ENCODE measurements around the gene IGSF22.
"Not testable (repeated sequence)": the region's sequence is repeated elsewhere in the genome, so short reads cannot be mapped to it uniquely, and the experiment has no call there.

IGSF22 gene

GRCh38 chr11:18699269-18699596 is 26.8 kb downstream of the IGSF22 start:
- no peak for DNase-seq (ENCODE audit: low read depth in 2 of 2)
- peak overlapping the region; percentile 55 to 58 for H3K4me3 ChIP-seq (replicated peaks in 1 of 2; ENCODE audit: low read depth in 2 of 2, low read length in 2 of 2)
- no peak for TF ChIP-seq CTCF (IDR thresholded peaks at IDR 0.05; ENCODE audit: low read depth, low read length)

- TF ChIP-seq CTCF (IDR thresholded peaks at IDR 0.05; ENCODE audit: low read depth, low read length) = no peak
- H3K4me3 ChIP-seq (replicated peaks in 1 of 2; ENCODE audit: low read depth in 2 of 2, low read length in 2 of 2) = peak within 1 kb of the TSS; percentile 55 to 58
- peak; percentile 64 to 82 for DNase-seq (ENCODE audit: low read depth in 2 of 2)
Measured at GRCh38 chr11:18698341-18699268, 27.4 kb downstream of the IGSF22 start, which contains the start of gene TMEM86A. TSS of gene TMEM86A (plus strand) at chr11:18698779. CDS start at chr11:18698887, 108 bp downstream.

- H3K4me3 ChIP-seq (replicated peaks in 1 of 2; ENCODE audit: low read depth in 2 of 2, low read length in 2 of 2) = no peak overlapping the region
- DNase-seq (ENCODE audit: low read depth in 2 of 2) = no peak
- no peak for TF ChIP-seq CTCF (IDR thresholded peaks at IDR 0.05; ENCODE audit: low read depth, low read length)
Measured at GRCh38 chr11:18697576-18697975, 28.4 kb downstream of the IGSF22 start.

DNA sequence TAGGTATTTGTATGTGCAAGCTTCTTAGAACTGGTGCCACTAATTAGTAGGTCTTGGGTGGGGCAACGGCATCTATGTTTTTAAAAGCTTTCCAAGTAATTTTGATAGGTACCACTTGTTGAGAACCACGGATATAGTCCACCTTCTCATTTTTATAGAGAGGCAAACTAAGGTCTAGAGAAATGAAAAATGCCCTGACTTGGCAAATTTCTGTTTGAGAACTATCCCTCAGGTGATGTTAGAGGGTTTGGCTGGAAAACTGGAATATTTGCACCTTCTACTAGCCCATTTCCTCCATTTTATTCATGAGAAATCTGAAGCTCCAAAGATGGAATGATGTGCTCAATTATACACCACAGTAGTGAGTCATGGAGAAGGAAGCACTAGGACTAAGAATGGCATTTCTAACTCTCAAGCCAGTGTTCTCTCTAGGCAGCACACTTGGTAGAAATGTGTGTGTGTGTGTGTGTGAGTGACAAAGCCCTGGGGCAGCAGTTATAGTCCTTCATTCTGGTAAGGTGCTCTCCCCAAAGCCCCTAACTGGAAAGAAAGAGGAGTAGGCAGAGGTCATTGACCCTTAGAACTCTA is 29.3 kb downstream of the IGSF22 start:
- H3K4me3 ChIP-seq (replicated peaks in 1 of 2; ENCODE audit: low read depth in 2 of 2, low read length in 2 of 2) = no peak overlapping the region
- TF ChIP-seq CTCF (IDR thresholded peaks at IDR 0.05; ENCODE audit: low read depth, low read length) = no peak
- DNase-seq (ENCODE audit: low read depth in 2 of 2) = peak in 1 of 2 donors; percentile 34

DNA sequence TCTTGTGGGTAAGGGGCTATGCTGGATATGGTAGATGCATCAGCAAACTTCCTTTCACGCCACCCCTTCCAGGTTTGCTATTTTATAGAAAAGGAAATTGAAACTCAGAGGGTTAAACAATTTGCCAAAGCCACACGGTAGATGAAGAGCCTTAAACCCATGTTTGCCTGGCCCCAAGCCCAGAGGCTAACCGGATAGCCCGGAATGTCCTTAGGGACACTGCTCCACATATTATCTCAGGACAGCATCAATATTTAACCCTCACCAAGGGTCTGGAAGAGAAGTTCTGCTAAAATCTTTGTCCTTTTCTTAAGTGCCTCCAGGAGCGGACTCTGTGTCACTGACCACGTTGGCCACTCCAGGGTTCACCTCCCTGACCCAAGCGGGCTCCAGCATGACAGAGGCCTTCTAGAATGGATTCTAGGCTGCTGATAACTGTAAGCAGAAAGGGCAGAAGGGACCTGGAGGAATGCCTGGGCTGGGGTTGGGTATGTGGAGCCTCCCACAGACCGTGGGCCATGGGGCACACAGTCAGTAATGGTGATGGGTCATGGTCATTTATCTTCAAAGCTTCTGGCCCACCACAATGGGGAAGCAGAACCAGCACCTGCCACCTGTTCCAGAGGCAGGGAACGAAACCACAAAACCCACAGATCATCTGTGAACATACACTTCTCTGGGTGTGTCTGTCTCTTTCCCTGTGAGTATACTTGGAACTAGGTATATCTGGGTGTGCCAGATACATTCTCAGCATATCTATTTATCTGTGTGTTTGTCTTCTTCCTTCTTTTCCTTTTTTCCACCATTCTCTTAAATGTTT is 32.8 kb downstream of the IGSF22 start:
- TF ChIP-seq CTCF (IDR thresholded peaks at IDR 0.05; ENCODE audit: low read depth, low read length) = no peak
- no peak overlapping the region for H3K4me3 ChIP-seq (replicated peaks in 1 of 2; ENCODE audit: low read depth in 2 of 2, low read length in 2 of 2)
- DNase-seq (ENCODE audit: low read depth in 2 of 2) = no peak

DNA sequence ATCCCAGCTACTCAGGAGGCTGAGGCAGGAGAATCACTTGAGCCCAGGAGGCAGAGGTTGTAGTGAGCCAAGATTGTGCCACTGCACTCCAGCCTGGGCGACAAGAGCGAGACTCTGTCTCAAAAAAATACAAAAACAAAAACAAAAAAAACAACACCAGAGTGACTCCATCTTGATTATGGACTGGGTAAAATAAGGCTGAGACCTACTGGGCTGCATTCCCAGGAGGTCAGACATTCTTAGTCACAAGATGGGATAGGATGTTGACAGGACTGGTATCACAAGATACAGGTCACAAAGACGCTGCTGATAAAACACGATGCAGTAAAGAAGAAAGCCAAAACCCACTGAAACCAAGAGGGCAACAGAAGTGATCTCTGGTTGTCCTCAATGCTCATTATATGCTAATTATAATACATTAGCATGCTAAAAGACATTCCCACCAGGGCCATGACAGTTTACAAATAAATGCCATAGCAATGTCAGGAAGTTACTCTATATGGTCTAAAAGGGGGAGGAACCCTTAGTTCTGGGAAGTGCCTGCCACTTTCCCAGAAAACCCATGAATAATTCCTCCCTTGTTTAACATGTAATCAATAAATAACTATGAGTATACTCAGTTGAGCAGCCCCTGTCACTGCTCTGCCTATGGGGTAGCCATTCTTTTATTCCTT is 34.4 kb downstream of the IGSF22 start:
- not testable (repeated sequence) for DNase-seq (ENCODE audit: low read depth in 2 of 2); H3K4me3 ChIP-seq (replicated peaks in 1 of 2; ENCODE audit: low read depth in 2 of 2, low read length in 2 of 2)

All from cardiac fibroblast (primary cell).